Upper lobe of left lung (tissue), 4 donors: ENCODE measurements around the gene NOL11.

Source experiments
- CTCF ChIP-seq, 6 experiments: fragments of 450-650 bp in 4 of 6; fragments of 200-600 bp in 2 of 6; sonication (generic) in 2 of 6; IDR thresholded peaks; one replicate each; pipeline ENCODE4 v1.5.1; 2016 to 2019; ENCODE audit warnings: antibody characterized with exemption in 6 of 6
- POLR2AphosphoS5 ChIP-seq, 2 donors: sonication (generic); formaldehyde crosslinking; IDR thresholded peaks; one replicate each; pipeline ENCODE4 v1.5.1; 2017; ENCODE audit warnings: antibody characterized with exemption in 2 of 2

- TF ChIP-seq POLR2AphosphoS5 (IDR thresholded peaks at IDR 0.05) (no peak), CTCF (IDR thresholded peaks at IDR 0.05) (no peak)
Observed at GRCh38 chr17:67675481-67675880, 42.3 kb upstream of the NOL11 start.
